ENCODE results near the gene PTPN4. TPM values are rescaled to one million over a fixed set of nuclear protein-coding genes. Genes with fewer than 3 reads are reported as not detected.

PTPN4 gene
- total and polyA plus RNA-seq, 8 donors: 4.4 to 18.7 (median 13.2) TPM

DNA sequence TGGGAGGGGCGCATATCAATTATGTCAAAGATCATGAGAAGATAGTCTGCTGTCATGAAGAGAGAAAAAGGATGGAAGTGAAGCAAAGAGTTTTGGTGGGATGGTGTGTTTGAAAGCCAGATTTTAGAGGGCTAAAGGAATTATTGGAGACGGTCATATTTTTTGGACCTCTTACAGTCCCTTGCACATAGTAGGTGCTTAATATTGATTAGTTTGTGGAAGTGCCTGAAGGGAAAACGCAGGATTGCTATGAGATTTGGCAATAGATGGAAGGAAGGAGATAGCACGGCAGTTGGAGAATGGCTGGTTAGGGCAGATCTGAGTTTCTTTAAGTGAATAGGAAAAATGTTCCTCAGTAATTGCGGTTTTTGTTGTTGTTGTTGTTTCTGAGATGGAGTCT lies 269.1 kb downstream of the PTPN4 start:
- FAIRE-seq: no peak

DNA sequence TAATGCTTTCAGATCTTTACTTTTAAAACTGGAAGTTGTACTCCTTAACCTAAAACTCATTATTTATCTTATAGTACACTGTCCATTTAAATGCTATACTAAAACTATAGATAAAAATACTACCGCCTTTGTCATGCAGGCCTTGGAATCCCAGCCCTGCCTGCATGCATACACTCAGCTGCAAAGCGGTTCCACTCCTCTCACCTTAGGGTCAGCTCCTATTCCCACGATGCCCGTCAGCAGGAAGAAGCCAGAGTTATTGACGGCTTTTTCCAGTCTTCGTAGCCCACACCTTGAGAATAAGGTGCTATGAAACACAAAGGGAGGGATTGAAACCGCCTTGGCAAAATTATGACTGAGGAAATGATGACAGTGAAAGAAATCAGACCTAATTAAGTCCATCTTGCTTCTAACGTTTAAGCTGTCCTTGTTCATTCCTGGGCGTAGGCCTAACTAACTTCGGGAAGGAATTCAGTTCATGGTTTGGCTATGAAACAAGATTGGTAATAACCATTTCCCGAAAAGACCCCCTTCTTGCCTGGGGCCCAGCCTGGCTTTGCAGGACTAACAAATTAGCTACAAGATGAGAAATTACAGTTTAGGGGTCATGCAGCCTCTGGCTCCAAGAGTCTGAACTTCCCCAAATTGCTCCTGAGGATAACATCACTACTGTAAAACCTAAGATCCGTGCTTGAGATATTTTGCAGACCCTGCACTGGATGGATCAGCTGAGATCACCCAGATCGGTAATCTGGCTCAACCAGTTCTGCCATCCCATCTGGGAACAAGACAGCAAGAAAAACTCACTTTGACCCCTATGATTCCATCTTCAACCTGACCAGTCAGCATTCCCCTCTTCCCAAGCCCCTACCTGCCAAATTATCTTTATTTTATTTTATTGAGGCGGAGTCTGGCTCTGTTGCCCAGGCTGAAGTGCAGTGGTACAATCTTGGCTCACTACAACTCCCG lies 270.2 kb downstream of the PTPN4 start:
- WGBS, 2 donors: 82 to 83% methylated on average over 15 of the region's 15 CpGs
- ATAC-seq (no peak), DNase-seq (no peak), FAIRE-seq (no peak)
- Histone ChIP-seq H3K27ac (no peak overlapping the region), H3K9me3 (no peaks in the 10 kb centered on the region), H3K36me3 (no peaks in the 10 kb centered on the region), H3K4me1 (no peaks in the 10 kb centered on the region), H3K27me3 (no peaks in the 10 kb centered on the region), H3K4me3 (no peak overlapping the region)
- TF ChIP-seq, protein P1, sequence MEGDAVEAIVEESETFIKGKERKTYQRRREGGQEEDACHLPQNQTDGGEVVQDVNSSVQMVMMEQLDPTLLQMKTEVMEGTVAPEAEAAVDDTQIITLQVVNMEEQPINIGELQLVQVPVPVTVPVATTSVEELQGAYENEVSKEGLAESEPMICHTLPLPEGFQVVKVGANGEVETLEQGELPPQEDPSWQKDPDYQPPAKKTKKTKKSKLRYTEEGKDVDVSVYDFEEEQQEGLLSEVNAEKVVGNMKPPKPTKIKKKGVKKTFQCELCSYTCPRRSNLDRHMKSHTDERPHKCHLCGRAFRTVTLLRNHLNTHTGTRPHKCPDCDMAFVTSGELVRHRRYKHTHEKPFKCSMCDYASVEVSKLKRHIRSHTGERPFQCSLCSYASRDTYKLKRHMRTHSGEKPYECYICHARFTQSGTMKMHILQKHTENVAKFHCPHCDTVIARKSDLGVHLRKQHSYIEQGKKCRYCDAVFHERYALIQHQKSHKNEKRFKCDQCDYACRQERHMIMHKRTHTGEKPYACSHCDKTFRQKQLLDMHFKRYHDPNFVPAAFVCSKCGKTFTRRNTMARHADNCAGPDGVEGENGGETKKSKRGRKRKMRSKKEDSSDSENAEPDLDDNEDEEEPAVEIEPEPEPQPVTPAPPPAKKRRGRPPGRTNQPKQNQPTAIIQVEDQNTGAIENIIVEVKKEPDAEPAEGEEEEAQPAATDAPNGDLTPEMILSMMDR (IDR thresholded peaks at IDR 0.05): no peak
- intact Hi-C loops (cut with DNase I): no loop called here

More for the DNA sequence above, 269.1 kb downstream of the PTPN4 start:
- Histone ChIP-seq H3K4me1 (no peaks in the 10 kb centered on the region), H3K4me3 (no peak overlapping the region), H3K27ac (no peak overlapping the region), H3K36me3 (no peaks in the 10 kb centered on the region), H3K27me3 (no peaks in the 10 kb centered on the region), H3K9me3 (no peaks in the 10 kb centered on the region)
- intact Hi-C loops (cut with DNase I): no loop called here
- 88 to 93% methylated on average over 5 of the region's 5 CpGs for WGBS, 2 donors
- TF ChIP-seq, protein P1 (IDR thresholded peaks at IDR 0.05): no peak
- DNase-seq (no peak), ATAC-seq (no peak)

DNA sequence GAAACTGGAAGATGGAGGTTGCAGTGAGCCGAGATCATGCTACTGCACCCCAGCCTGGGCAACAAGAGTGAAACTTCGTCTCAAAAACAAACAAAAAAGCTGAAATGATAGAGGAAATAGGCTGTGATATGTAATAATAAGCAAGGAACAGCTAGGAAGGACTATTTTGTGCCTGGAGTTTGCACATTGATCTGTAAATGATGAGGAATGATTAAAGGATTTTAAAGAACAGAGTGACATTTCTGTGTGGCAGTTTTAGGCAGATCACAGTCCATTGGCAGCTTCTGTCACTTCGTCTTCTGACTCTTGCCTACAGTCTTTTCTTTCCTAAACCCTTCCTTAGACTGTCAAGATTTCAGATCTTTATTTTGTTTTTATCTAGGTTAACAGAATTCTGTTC lies 272.6 kb downstream of the PTPN4 start:
- H3K4me1 ChIP-seq: no peaks in the 10 kb centered on the region
- WGBS, 2 donors: 64 to 68% methylated on average over 3 of the region's 3 CpGs
- no peak for DNase-seq
- TF ChIP-seq, protein P1 (IDR thresholded peaks at IDR 0.05): no peak
- intact Hi-C loops (cut with DNase I): no loop called here
- H3K27me3 ChIP-seq: no peaks in the 10 kb centered on the region
- no peak overlapping the region for H3K27ac ChIP-seq
- no peak for ATAC-seq
- no peak for FAIRE-seq
- H3K9me3 ChIP-seq: no peaks in the 10 kb centered on the region
- no peaks in the 10 kb centered on the region for H3K36me3 ChIP-seq
- H3K4me3 ChIP-seq: no peak overlapping the region

Other genes starting within 250 kb of the PTPN4 start
- gene SCTR, start 235.4 kb upstream of the PTPN4 start, total RNA-seq: 10 to 100 TPM; 31.9 to 93.8 (median 69.0) TPM
- 1,000 to 10,000 TPM; 1,078 to 1,263 TPM for gene SCTR, start 235.4 kb upstream of the PTPN4 start, polyA plus RNA-seq
- 10 to 100 TPM; 10.1 to 24.3 (median 14.1) TPM for gene CFAP221, start 215.5 kb upstream of the PTPN4 start, total RNA-seq
- gene CFAP221, start 215.5 kb upstream of the PTPN4 start, polyA plus RNA-seq: 10 to 100 TPM; 13.6 to 25.3 TPM
- gene TMEM177, start 80.7 kb upstream of the PTPN4 start, total RNA-seq: 1 to 10 TPM; 3.0 to 5.9 (median 3.7) TPM
- 1 to 10 TPM; 5.4 to 7.9 TPM for gene TMEM177, start 80.7 kb upstream of the PTPN4 start, polyA plus RNA-seq

Data from pancreas (tissue), 10 donors.